BE2C (cell line): Measurements from ENCODE around the gene NR2E1.

Experiments
- DNase-seq: peaks from one replicate; pipeline ENCODE4 v3.0.0-alpha.2; 2020
- H3K27me3 ChIP-seq: fragments of 250-450 bp; sonication (Bioruptor Pico); 2 replicates; pipeline ENCODE4 v1.5.1; 2020; ENCODE audit warnings: mild to moderate bottlenecking
- H3K36me3 ChIP-seq: fragments of 250-450 bp; sonication (Bioruptor Pico); 2 replicates; pipeline ENCODE4 v1.5.1; 2020; ENCODE audit warnings: mild to moderate bottlenecking
- H3K4me1 ChIP-seq: fragments of 250-450 bp; sonication (Bioruptor Pico); 2 replicates; pipeline ENCODE4 v1.5.1; 2020
- H3K4me3 ChIP-seq: 2 replicates; pipeline ENCODE4 v1.5.1; 2011; ENCODE audit warnings: low read depth, low read length
- H3K9me3 ChIP-seq: fragments of 250-450 bp; sonication (Bioruptor Pico); 2 replicates; pipeline ENCODE4 v1.5.1; 2020
- TF ChIP-seq, protein P1 (sequence below): IDR thresholded peaks from 2 replicates; pipeline ENCODE4 v1.5.1; 2012; ENCODE audit warnings: mild to moderate bottlenecking, low read depth, low read length

NR2E1 gene

DNA sequence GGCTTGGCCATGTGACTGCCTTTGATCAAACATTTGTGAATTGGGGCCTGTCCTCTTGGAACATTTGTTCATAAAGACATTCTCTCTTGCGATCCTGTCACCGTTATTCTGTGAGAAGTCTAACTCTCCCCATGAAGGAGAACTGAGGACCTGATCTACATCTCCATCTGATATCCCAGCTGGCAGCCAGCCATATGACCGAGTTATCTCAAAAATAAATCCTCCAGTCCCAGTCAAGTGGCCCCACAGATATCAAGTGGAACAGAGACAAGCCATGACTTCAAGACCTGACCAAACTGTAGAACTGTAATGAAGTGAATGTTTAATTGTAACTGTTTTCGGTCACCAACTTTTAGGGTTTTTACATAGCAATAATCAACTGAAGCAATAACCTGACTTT lies 69.3 kb downstream of the NR2E1 start:
- TF ChIP-seq, protein P1, sequence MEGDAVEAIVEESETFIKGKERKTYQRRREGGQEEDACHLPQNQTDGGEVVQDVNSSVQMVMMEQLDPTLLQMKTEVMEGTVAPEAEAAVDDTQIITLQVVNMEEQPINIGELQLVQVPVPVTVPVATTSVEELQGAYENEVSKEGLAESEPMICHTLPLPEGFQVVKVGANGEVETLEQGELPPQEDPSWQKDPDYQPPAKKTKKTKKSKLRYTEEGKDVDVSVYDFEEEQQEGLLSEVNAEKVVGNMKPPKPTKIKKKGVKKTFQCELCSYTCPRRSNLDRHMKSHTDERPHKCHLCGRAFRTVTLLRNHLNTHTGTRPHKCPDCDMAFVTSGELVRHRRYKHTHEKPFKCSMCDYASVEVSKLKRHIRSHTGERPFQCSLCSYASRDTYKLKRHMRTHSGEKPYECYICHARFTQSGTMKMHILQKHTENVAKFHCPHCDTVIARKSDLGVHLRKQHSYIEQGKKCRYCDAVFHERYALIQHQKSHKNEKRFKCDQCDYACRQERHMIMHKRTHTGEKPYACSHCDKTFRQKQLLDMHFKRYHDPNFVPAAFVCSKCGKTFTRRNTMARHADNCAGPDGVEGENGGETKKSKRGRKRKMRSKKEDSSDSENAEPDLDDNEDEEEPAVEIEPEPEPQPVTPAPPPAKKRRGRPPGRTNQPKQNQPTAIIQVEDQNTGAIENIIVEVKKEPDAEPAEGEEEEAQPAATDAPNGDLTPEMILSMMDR: no peak

DNA sequence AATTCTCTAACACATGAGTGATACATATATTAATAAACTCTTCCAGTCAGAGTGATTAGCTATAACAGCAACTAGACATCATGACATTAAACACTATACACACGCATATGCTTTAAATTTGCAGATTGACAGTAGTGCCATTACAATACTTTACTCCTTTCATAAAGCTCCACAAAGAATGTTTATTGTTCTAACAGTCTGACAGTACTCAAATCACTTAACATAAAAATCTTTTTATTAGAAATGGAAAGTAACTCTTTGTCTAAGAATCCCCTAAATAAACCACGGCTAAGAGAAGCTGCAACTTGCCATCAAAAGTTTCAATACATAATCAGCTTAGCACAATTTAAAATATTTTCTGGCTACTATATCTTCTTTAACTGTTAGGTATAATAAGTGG lies 71.0 kb downstream of the NR2E1 start:
- Histone ChIP-seq H3K27me3 (no peaks in the 10 kb centered on the region), H3K36me3 (peaks cover 11% of the 10 kb centered on the region), H3K4me3 (no peak overlapping the region), H3K4me1 (peaks cover 2% of the 10 kb centered on the region; the same call in 1 of the 2 replicates), H3K9me3 (no peaks in the 10 kb centered on the region; the same call in 1 of the 2 replicates)
- TF ChIP-seq, protein P1: no peak
- DNase-seq: no peak

More for the DNA sequence above, 69.3 kb downstream of the NR2E1 start:
- peaks cover 2% of the 10 kb centered on the region; the same call in 1 of the 2 replicates for H3K4me1 ChIP-seq
- H3K4me3 ChIP-seq: no peak overlapping the region
- DNase-seq: no peak
- peaks cover 5% of the 10 kb centered on the region; the same call in 1 of the 2 replicates for H3K36me3 ChIP-seq
- no peaks in the 10 kb centered on the region for H3K9me3 ChIP-seq
- no peaks in the 10 kb centered on the region for H3K27me3 ChIP-seq

DNA sequence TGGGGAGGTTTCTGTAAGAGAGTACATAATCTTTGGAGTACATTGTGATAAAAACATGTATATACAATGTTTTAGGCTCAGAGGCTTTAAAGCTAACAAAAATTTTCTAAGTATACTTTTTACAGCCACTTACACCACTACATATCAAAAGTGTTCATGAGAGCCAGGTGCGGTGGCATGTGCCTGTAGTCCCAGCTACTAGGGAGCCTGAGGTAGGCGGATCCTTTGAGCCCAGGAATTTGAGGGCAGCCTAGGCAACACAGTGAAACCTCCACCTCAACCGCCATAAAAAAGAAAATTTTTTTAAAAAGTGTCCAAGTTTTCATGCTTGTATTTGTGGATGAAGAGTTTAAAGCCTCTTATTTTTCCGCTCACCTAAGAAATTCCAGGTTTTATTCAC lies 72.5 kb downstream of the NR2E1 start:
- peaks cover 11% of the 10 kb centered on the region for H3K36me3 ChIP-seq
- DNase-seq: no peak
- H3K4me3 ChIP-seq: no peak overlapping the region
- no peaks in the 10 kb centered on the region; the same call in 1 of the 2 replicates for H3K9me3 ChIP-seq
- TF ChIP-seq, protein P1: no peak
- H3K4me1 ChIP-seq: peaks cover 2% of the 10 kb centered on the region; the same call in 1 of the 2 replicates
- H3K27me3 ChIP-seq: no peaks in the 10 kb centered on the region
